HL-60/S4 (cell line): ENCODE measurements around the gene CREB3L2.
"Not testable (repeated sequence)": the region's sequence is repeated elsewhere in the genome, so short reads cannot be mapped to it uniquely, and the experiment has no call there.

Source experiments
- in situ Hi-C: fragments of 300-500 bp; cut with MboI; formaldehyde crosslinking; loops from 2 replicates; pipeline ENCODE4 v1.14.3; 2022; ENCODE audit warnings: low sequenced_read_pairs

Gene CREB3L2

GRCh38 chr7:137975768-137976167, 26.1 kb downstream of the CREB3L2 start:
- in situ Hi-C loops, result no loop called here

- in situ Hi-C loops, result no loop called here
Measured at GRCh38 chr7:137975221-137975620, 26.7 kb downstream of the CREB3L2 start.

GRCh38 chr7:137974766-137975165, 27.1 kb downstream of the CREB3L2 start:
- in situ Hi-C loops, result no loop called here

- in situ Hi-C loops, result no loop called here
Measured at GRCh38 chr7:137970253-137970975, 31.5 kb downstream of the CREB3L2 start.

- in situ Hi-C loops, result no loop called here
Measured at GRCh38 chr7:137969828-137970227, 32.1 kb downstream of the CREB3L2 start.

GRCh38 chr7:137968890-137969289, 33.0 kb downstream of the CREB3L2 start:
- in situ Hi-C loops, result no loop called here

GRCh38 chr7:137968339-137968738, 33.5 kb downstream of the CREB3L2 start:
- in situ Hi-C loops, result not testable (repeated sequence)

GRCh38 chr7:137967143-137968018, 34.5 kb downstream of the CREB3L2 start:
- in situ Hi-C loops, result no loop called here

GRCh38 chr7:137966641-137967142, 35.2 kb downstream of the CREB3L2 start:
- in situ Hi-C loops, result no loop called here

- in situ Hi-C loops, result no loop called here
Measured at GRCh38 chr7:137965942-137966640, 35.8 kb downstream of the CREB3L2 start.

- in situ Hi-C loops, result no loop called here
Measured at GRCh38 chr7:137964824-137965545, 36.9 kb downstream of the CREB3L2 start.

- in situ Hi-C loops, result no loop called here
Measured at GRCh38 chr7:137962875-137963507, 38.9 kb downstream of the CREB3L2 start.

- in situ Hi-C loops, result no loop called here
Measured at GRCh38 chr7:137962491-137962874, 39.4 kb downstream of the CREB3L2 start.

- in situ Hi-C loops, result no loop called here
Measured at GRCh38 chr7:137961200-137962177, 40.4 kb downstream of the CREB3L2 start.

- in situ Hi-C loops, result no loop called here
Measured at GRCh38 chr7:137960020-137960419, 41.9 kb downstream of the CREB3L2 start.

- in situ Hi-C loops, result no loop called here
Measured at GRCh38 chr7:137958470-137959431, 43.1 kb downstream of the CREB3L2 start.

GRCh38 chr7:137957887-137958286, 44.0 kb downstream of the CREB3L2 start:
- in situ Hi-C loops, result no loop called here

- in situ Hi-C loops, result no loop called here
Measured at GRCh38 chr7:137956591-137956990, 45.3 kb downstream of the CREB3L2 start.
